PC-3 (cell line): Measurements from ENCODE around the gene METAP1D. TPM values are rescaled to one million over a fixed set of nuclear protein-coding genes. Genes with fewer than 3 reads are reported as not detected.

Experiments
- ATAC-seq: fragments of 200-7000 bp; cut with Tn5 transposase; 2 replicates; pipeline ENCODE4 v1.9.1; 2020; ENCODE audit warnings: mild to moderate bottlenecking, moderate library complexity
- BruUV-seq: library from RNA; stranded (reverse); fragments of 400-500 nt; replicated peaks from 2 replicates; lab custom pipeline; 2021; lab: Mats Ljungman, UMichigan
- CTCF ChIA-PET: fragments of 300-600 bp; sonication (Branson Sonifier 250); formaldehyde crosslinking; loops from one replicate; lab custom pipeline; 2022; ENCODE audit warnings: antibody characterized with exemption; lab: Charles Lee
- POLR2A ChIA-PET: fragments of 300-600 bp; sonication (Branson Sonifier 250); formaldehyde crosslinking; loops from one replicate; lab custom pipeline; 2022; ENCODE audit warnings: antibody characterized with exemption; ENCODE audit not compliant: unreplicated experiment; lab: Charles Lee
- DNase-seq: peaks from one replicate; pipeline ENCODE4 v3.0.0-alpha.2; 2015
- H2AFZ ChIP-seq: fragments of 300-600 bp; sonication (generic); 2 replicates; pipeline ENCODE4 v1.6.0; 2016; ENCODE audit warnings: antibody characterized with exemption, low read length
- H3F3A ChIP-seq: fragments of 300-600 bp; sonication (generic); one replicate; pipeline ENCODE4 v1.6.0; 2017; ENCODE audit warnings: antibody characterized with exemption, low read length, control low read depth, mild to moderate bottlenecking; ENCODE audit not compliant: unreplicated experiment
- H3K27ac ChIP-seq: fragments of 300-600 bp; sonication (generic); 2 replicates; pipeline ENCODE4 v1.5.1; 2016; ENCODE audit warnings: mild to moderate bottlenecking, low read length
- H3K27me3 ChIP-seq: fragments of 300-600 bp; sonication (generic); 2 replicates; pipeline ENCODE4 v1.6.1; 2016; ENCODE audit warnings: low read length, mixed read lengths
- H3K36me3 ChIP-seq: fragments of 300-600 bp; sonication (generic); 2 replicates; pipeline ENCODE4 v1.6.1; 2016; ENCODE audit warnings: low read depth, mixed run types, low read length, mixed read lengths
- H3K4me1 ChIP-seq: fragments of 300-600 bp; sonication (generic); 2 replicates; pipeline ENCODE4 v1.5.1; 2016; ENCODE audit warnings: low read length; ENCODE audit not compliant: insufficient read depth
- H3K4me2 ChIP-seq: fragments of 300-600 bp; sonication (generic); 2 replicates; pipeline ENCODE4 v1.6.0; 2016; ENCODE audit warnings: low read length
- H3K4me3 ChIP-seq: fragments of 300-600 bp; sonication (generic); 2 replicates; pipeline ENCODE4 v1.5.1; 2016; ENCODE audit warnings: mild to moderate bottlenecking, low read length, mixed read lengths
- H3K79me2 ChIP-seq: fragments of 300-600 bp; sonication (generic); 2 replicates; pipeline ENCODE4 v1.6.1; 2017; ENCODE audit warnings: low read length, mixed read lengths
- H3K9ac ChIP-seq: fragments of 300-600 bp; sonication (generic); 2 replicates; pipeline ENCODE4 v1.6.0; 2016; ENCODE audit warnings: mild to moderate bottlenecking, low read length
- H3K9me2 ChIP-seq: fragments of 300-600 bp; sonication (generic); replicated peaks from 2 replicates; pipeline ENCODE4 v1.6.1; 2016; ENCODE audit warnings: mixed run types, low read length, mixed read lengths
- H3K9me3 ChIP-seq: fragments of 300-600 bp; sonication (generic); 2 replicates; pipeline ENCODE4 v1.6.1; 2016; ENCODE audit warnings: low read length, mixed read lengths
- H4K20me1 ChIP-seq: fragments of 300-600 bp; sonication (generic); 2 replicates; pipeline ENCODE4 v1.6.1; 2016; ENCODE audit warnings: low read length, mixed read lengths
- CTCF ChIP-seq: fragments of 300-600 bp; sonication (generic); conservative IDR thresholded peaks from 2 replicates; pipeline ENCODE4 v1.5.1; 2017; ENCODE audit warnings: antibody characterized with exemption, low read depth, mild to moderate bottlenecking, low read length
- EZH2 ChIP-seq: fragments of 300-600 bp; sonication (generic); IDR thresholded peaks from one replicate; pipeline ENCODE4 v1.6.1; 2017; ENCODE audit warnings: antibody characterized with exemption, mild to moderate bottlenecking, low read length; ENCODE audit not compliant: unreplicated experiment
- EZH2phosphoT487 ChIP-seq: fragments of 300-600 bp; sonication (generic); IDR thresholded peaks from 2 replicates; pipeline ENCODE4 v1.6.1; 2018; ENCODE audit warnings: mild to moderate bottlenecking, antibody characterized with exemption, low read length, borderline replicate concordance
- intact Hi-C: fragments of 100-400 bp; cut with micrococcal nuclease; formaldehyde crosslinking; loops from 2 replicates; pipeline ENCODE4 v1.9.0; 2023
- total RNA-seq: library from RNA; depleted of rRNA; stranded (reverse); fragments of >200 nt; gene quantifications from 2 replicates; pipeline ENCODE4 v1.2.3, GENCODE V29; 2014

Gene METAP1D
- total RNA-seq, 1 experiment from 2014 or later, result 12.0 TPM

GRCh38 chr2:171965661-171966060, 34.1 kb upstream of the METAP1D start:
- Histone ChIP-seq H3K27ac (no peak overlapping the region), H3K4me3 (no peak overlapping the region), H3K79me2 (no peaks in the 10 kb centered on the region), H4K20me1 (no peaks in the 10 kb centered on the region), H3K9ac (no peak overlapping the region), H3F3A (no peaks in the 10 kb centered on the region), H2AFZ (no peak overlapping the region), H3K36me3 (peaks cover 25% of the 10 kb centered on the region; the same call in 1 of the 2 replicates), H3K4me1 (no peaks in the 10 kb centered on the region), H3K9me2 (no peaks in the 10 kb centered on the region), H3K27me3 (no peaks in the 10 kb centered on the region), H3K9me3 (no peaks in the 10 kb centered on the region), H3K4me2 (no peak overlapping the region)
- TF ChIP-seq CTCF (no peak), EZH2 (no peak), EZH2phosphoT487 (no peak)
- BruUV-seq, result no TSS peak
- ChIA-PET POLR2A (no interaction called here), CTCF (no interaction called here)
- no peak for DNase-seq
- intact Hi-C loops, result no loop called here
- no peak for ATAC-seq

GRCh38 chr2:171966235-171966634, 33.5 kb upstream of the METAP1D start:
- ChIA-PET CTCF (no interaction called here), POLR2A (no interaction called here)
- Histone ChIP-seq H3K4me1 (no peaks in the 10 kb centered on the region), H3K4me3 (no peak overlapping the region), H3K36me3 (peaks cover 25% of the 10 kb centered on the region; the same call in 1 of the 2 replicates), H3K79me2 (no peaks in the 10 kb centered on the region), H3K9ac (no peak overlapping the region), H3K27ac (no peak overlapping the region), H3K4me2 (no peak overlapping the region), H2AFZ (no peak overlapping the region), H3F3A (no peaks in the 10 kb centered on the region), H3K9me3 (no peaks in the 10 kb centered on the region), H4K20me1 (no peaks in the 10 kb centered on the region), H3K27me3 (no peaks in the 10 kb centered on the region), H3K9me2 (no peaks in the 10 kb centered on the region)
- TF ChIP-seq CTCF, result no peak
- TF ChIP-seq EZH2phosphoT487, result no peak
- TF ChIP-seq EZH2, result no peak
- DNase-seq, result no peak
- intact Hi-C loops, result no loop called here
- ATAC-seq, result no peak
- BruUV-seq, result no TSS peak

GRCh38 chr2:171966688-171967087, 33.1 kb upstream of the METAP1D start:
- ATAC-seq, result no peak
- no peak for TF ChIP-seq CTCF
- no peak for TF ChIP-seq EZH2
- TF ChIP-seq EZH2phosphoT487, result no peak
- Histone ChIP-seq H3F3A (no peaks in the 10 kb centered on the region), H3K27me3 (no peaks in the 10 kb centered on the region), H3K27ac (no peak overlapping the region), H3K9ac (no peak overlapping the region), H4K20me1 (no peaks in the 10 kb centered on the region), H2AFZ (no peak overlapping the region), H3K4me3 (no peak overlapping the region), H3K4me2 (no peak overlapping the region), H3K79me2 (no peaks in the 10 kb centered on the region), H3K4me1 (no peaks in the 10 kb centered on the region), H3K9me3 (no peaks in the 10 kb centered on the region), H3K36me3 (peaks cover 25% of the 10 kb centered on the region; the same call in 1 of the 2 replicates), H3K9me2 (no peaks in the 10 kb centered on the region)
- ChIA-PET POLR2A (no interaction called here), CTCF (no interaction called here)
- intact Hi-C loops, result no loop called here
- no peak for DNase-seq
- no TSS peak for BruUV-seq
